IPS-18c (cell line): ENCODE measurements around the gene ARHGAP26.

Experiments
- H3K4me3 ChIP-seq: 2 replicates; pipeline ENCODE4 v1.7.0; 2013; ENCODE audit warnings: low read depth, mild to moderate bottlenecking, low read length, moderate library complexity; ENCODE audit not compliant: insufficient read depth
- H3K9me3 ChIP-seq: one replicate; pipeline ENCODE4 v1.6.1; 2013; ENCODE audit warnings: mild to moderate bottlenecking, low read length, moderate library complexity; ENCODE audit not compliant: control insufficient read depth, insufficient read depth

Gene ARHGAP26

DNA sequence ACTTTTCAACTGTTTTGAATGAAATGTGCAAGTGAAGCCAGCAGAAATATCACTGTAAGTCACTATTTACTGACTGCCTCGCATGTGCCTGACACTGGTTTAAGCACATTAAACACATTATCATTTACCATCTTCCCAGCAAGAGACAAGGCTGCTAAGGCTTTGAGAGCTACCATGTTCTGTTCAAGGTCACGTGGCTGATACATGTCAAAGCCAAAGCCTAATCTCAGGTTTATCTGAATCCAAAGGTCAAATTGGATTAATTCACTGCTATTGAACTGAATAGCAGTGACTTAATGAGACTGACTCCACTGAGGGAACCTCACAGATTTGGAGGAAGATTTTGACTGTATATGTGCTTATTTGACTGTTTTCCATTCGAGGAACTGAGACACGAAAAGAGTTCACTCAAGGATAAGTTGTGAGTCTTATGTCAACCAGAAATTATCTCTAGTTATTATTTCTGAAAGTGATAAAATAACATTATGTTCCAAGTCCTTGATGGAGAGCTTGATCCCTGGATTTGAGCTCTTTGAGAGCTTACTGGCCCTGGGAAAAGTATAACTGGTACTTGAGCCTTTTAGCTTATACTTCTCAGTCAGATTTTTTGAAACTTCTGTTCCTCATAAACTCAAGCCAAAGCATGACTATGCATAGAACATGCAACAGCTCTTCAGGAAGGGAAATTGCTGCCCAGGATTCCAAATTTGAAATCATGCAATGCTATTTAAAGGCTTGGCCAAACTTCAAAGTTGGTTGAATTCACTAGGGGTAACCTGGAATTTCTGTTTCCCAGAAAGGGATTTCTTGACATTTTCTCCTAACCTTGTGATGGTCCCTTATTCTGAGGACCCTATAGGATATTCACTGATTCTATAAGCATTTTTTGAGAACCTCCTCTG is 23.4 kb upstream of the ARHGAP26 start:
- no peak overlapping the region for H3K4me3 ChIP-seq
- H3K9me3 ChIP-seq = no peaks in the 10 kb centered on the region

DNA sequence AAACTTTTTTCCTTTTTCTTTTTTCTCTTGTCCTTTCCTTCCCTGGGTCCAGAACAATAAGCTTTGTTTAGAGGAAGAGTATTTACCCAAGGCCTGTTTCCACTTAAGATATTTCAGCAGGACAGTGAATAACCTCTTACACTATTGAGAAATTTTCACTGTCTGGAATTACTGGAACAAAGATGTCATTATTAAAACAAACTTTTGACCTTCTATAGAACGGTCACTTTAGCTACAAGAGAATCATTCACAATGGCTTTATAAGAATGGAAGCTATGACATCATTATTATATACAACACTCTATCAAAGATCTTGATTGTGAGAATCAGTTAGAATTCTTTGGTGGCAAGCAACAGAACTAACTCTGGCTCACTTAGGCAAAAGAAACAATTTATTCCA is 22.0 kb upstream of the ARHGAP26 start:
- Histone ChIP-seq H3K4me3 (no peak overlapping the region), H3K9me3 (no peaks in the 10 kb centered on the region)

DNA sequence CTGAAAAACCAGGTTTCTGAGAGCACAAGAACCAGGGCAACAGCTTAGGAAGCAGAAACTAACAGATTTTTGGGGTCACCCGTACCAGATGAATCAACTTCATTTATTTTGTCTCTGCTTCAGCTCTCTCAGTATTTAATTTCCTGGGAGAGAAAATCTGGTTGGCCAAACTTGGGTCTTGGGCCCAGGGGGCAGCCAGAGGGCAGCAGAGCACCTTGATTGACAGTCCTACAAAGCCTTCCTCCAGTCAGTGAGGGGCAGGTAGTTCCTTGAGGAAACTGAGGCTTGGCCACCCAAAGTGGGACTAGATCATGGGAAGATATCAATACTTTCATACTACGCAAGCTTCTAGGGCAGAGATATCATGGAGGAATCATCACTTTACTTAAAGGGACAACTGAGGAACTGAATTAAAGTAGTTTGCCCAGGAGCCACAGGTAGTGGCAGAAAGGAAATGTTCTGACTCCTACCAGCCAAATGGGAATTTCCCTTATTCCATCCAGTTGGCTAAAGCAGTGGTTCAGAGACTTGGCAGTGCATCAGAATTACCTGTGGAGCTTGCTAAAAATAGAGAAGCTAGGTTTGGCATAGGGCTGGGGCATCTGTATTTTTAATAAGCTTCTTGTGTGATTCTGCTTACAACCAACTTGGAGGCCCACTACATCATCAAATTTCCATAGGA is 21.5 kb upstream of the ARHGAP26 start:
- Histone ChIP-seq H3K4me3 (no peak overlapping the region), H3K9me3 (no peaks in the 10 kb centered on the region)

DNA sequence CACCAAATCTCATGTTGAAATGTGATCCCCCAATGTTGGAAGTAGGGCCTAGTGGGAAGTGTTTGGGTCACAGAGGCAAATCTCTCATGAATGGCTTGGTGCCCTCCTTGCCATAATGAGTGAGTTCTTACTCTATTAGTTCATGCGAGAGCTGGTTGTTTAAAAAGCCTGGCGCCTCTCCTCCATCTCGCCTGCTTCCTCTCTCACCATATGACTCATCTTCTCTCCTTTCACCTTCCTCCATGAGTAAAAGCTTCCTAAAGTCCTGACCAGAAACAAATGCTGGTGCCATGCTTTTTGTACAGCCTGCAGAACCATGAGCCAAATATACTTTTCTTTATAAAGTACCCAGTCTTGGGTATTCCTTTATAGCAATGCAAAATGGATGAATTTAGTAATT is 20.9 kb upstream of the ARHGAP26 start:
- no peak overlapping the region for H3K4me3 ChIP-seq
- H3K9me3 ChIP-seq = no peaks in the 10 kb centered on the region

DNA sequence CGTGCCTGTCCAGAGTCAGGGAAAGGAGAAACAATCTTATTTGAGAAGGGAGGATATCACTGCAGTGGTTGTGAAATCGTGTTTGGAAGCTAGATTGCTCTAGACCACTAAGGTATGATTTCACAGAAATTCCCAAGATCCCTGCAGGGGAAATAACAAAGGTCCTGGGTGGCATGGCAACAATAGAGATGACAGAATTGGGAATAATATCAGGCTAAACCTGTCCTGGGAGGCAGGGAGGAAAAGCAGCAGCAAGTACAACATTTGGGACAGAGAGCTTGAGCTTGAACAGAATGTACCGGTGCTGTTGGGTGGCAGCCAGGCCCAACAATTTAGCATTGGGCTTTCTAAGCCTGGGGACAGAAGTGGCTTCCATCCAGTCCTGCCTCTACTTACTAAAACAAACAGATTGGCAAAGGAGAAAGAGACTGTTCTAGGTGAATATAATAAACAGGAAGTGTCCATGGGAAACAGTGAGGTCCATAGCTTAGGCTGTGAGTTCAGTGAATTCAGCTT is 17.0 kb upstream of the ARHGAP26 start:
- no peak overlapping the region for H3K4me3 ChIP-seq

DNA sequence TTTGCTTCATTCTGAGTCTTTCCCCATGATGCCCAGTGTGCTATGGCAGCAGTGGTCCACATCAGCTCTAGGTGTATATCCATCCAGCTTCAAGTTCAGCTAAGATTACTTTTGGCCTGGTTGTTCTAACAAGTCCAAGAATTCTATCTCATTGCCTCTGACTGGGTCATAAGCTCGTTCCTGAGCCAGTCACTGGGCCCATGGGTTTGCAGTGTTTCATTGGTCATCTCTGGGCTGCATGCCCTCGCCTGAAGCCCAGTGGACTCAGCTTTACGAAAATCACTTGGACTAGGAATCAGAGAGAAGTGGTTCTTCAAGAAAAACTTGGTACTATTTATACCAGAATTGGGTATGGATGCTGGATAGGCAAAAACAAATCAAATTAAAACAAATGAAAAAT is 16.1 kb upstream of the ARHGAP26 start:
- Histone ChIP-seq H3K4me3 (no peak overlapping the region), H3K9me3 (no peaks in the 10 kb centered on the region)

More for the DNA sequence above, 17.0 kb upstream of the ARHGAP26 start:
- no peaks in the 10 kb centered on the region for H3K9me3 ChIP-seq

DNA sequence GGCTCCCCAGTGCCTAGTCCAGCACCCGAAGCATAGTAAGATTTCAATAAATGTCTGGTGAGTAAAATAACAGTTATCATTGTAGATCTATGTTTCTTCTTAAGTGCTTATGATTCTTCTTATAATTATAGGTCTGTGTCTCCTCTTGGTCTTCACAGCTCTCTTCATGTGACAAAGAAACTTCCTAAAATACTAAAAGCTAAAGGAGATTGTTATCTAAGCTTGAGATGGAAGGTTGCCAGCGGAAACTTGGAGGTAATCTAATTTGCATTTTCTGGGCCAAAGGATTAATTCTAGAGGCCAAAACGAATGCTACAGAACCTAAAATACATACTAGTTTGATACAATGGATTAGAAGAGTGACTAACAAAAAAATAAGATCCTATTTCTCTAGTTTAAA is 13.6 kb upstream of the ARHGAP26 start:
- no peaks in the 10 kb centered on the region for H3K9me3 ChIP-seq
- no peak overlapping the region for H3K4me3 ChIP-seq

DNA sequence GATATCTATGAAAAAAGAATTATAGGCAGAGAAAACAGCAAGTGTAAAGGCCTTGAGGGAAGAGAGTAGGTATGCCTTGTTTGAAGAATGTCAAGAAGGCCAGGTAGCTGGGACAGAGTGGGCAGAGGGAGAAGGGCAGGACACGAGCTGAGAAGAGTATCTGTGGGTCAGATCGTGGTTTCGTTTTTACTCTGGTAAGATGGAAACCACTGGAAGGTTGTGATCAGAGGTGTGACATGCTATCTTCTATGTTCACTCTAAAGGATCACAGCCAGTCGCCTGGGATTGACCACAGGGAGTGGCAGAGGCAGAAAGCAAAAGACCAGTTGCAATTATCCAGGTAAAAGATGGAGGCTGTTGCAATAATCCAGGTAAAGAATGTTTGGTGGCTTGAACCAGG is 12.6 kb upstream of the ARHGAP26 start:
- H3K9me3 ChIP-seq = no peaks in the 10 kb centered on the region
- H3K4me3 ChIP-seq = no peak overlapping the region

DNA sequence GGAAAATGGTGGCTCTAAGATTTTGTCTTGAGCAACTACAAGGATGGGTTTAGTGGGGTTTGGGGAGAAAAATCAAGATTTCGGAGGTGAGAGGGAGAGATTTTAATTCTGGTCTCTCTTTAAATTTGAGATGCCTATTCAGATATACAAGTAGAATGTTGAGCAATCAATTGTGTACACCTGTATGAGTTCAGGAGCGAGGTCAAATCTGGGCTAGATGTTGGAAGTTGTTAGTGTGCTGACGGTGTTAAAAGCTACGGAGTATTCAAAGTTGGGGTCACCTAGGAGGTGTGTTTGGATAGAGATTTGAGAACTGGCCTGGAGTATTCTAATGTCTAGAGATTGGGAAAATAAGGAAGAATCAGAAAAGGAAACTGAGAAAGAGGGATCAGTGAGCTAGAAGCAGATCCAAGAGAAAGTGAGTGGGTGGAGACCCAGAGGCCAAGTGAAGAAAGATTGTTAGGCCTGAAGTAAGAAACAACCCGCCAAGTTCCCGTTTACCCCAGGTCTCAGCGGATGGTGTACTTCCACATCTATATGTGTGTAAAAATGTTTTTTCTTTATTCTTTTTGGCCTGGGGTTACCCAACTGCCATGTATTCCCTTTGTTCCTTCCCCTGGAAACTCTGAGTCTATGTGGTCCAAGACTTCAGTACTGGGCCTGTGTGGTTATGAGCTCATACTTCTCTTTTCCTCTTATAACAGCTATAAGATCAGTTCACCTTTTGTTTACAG is 11.9 kb upstream of the ARHGAP26 start:
- no peaks in the 10 kb centered on the region for H3K9me3 ChIP-seq
- no peak overlapping the region for H3K4me3 ChIP-seq

DNA sequence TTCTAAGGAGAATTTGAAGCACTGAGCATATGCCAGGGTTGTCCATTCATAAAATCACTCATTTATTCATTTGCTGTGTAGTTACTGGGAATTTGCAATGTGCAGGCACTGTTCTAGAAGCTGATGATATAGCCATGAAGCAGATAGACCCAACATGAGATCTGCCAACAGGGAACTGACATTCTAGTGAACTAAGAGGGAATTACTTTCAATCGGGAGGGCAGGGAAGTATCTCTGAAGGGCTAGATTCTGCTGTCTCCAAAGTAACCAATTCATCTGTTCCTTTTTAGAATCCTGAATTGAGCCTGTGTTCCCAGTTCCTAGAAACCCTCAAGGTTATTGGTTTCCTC is 11.4 kb upstream of the ARHGAP26 start:
- no peak overlapping the region for H3K4me3 ChIP-seq
- no peaks in the 10 kb centered on the region for H3K9me3 ChIP-seq

DNA sequence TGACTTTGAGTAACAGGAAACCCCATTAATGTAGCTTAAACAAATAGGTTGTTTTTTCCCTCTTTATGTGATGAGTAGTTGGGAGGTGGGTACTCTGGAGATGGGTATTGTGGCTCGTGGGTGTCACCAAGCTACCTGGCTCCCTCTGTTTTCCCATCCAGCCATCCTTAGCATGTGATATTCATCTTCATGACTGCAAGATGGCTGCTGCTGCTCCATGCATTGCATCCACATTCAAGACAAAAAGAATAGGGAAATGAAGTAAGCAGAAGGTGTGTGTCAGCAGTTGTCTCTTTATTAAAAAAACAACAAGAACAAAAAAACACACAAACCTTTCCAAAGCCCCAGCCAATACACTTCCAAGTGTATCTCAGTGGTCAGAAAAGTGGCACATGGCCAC is 6.5 kb upstream of the ARHGAP26 start:
- H3K4me3 ChIP-seq = no peak overlapping the region
- H3K9me3 ChIP-seq = no peaks in the 10 kb centered on the region

DNA sequence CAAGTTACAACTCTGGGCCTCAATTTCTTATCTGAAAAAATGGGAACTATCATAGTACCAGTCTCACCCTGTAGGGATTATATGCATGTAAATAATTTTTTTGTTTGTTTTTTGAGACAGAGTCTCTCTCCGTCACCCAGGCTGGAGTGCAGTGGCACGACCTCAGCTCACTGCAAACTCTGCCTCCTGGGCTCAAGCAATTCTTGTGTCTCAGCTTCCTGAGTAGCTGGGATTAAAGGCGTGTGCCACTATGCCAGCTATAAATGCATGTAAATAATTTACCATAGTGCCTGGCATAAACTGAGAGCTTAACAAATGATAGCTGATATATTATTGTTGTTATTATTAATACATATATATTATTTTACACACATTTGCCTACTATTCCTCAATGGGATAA is 3.0 kb upstream of the ARHGAP26 start:
- H3K4me3 ChIP-seq = no peak overlapping the region
- H3K9me3 ChIP-seq = no peaks in the 10 kb centered on the region

DNA sequence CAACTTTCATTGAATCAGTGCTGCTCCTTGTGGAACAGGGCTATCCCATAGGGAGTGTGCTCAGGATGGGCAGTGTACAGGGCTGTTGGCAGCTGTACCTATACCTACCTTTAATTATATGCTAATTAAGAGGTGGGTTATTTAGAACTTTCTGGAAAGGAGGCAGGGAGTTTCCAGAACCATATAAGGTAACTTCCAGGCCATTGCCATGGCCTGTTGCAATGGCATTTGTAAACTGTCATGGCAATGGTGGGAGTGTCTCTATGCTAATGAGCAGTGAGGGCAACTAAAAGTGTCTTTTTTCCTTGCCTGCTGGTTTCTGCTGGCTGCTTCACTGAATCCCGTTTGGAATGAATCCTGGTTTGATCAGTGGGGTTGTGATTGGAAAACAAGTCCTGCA is 2.3 kb upstream of the ARHGAP26 start:
- no peaks in the 10 kb centered on the region for H3K9me3 ChIP-seq
- H3K4me3 ChIP-seq = no peak overlapping the region

DNA sequence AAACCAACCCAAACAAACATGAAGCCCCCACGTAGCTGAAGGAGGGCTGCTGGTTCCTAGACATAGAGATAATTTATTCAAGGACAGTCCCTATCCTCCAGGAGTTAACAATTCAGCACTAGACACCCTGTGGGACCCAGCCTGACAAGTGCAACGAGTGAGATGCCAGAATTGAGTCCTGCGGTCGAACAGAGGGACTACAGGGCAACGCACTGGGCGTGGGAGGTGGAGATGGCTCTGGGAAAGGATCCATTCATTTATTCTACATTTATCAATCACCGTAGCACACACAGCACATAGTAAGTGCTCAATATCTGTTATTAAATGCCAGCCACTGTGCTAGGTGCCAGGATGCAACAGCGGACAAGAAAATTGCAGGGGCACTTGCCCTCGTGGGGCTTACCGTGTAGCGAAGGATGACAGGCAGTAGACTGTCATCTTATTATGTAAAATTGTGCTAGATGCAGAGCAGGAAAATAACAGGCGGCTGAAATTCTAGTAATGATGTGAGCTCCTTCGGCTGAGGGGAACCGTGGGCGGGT is 855 bp upstream of the ARHGAP26 start:
- Histone ChIP-seq H3K4me3 (peak overlapping the region; percentile 97), H3K9me3 (no peaks in the 10 kb centered on the region)

DNA sequence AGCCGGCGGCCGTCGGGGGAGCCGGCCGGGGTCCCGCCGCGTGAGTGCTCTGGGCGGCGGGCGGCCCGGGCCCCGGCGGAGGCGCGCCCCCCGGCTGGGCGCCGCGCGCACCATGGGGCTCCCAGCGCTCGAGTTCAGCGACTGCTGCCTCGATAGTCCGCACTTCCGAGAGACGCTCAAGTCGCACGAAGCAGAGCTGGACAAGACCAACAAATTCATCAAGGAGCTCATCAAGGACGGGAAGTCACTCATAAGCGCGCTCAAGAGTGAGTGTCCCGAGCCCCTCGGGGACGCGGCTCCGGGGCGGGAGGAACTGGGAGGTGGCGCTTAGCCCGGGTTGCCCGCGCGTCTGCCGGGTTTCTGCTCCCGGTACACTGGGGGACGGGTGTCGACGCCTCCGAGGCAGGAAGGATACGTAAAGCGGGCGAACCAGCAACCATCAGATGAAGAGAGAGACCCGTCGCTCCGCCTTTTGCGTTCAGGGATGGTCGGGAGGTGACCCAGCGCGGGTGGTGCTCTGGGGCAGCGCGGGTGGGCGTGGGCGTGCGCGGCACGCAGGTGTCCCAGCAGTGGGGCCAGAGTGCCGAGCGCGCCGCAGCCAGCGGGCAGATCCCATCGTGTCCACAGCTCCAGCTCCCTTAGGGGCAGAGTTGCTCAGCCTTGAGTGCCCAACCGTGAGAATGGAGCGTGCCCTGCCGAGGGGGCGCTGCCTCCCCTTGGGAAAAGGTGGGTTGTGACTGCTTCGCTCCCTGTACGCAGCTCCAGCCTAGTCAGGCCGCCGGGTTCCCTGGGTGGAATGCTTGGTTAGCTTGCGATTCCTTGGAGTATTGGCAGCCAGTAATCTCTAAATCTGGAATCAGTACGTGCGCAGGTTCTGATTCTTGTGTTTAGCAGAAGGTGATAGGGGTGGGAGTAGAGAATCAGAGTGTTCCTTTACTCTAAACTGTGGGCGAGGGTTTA is 753 bp downstream of the ARHGAP26 start:
- Histone ChIP-seq H3K4me3 (peak overlapping the region; percentile 97), H3K9me3 (no peaks in the 10 kb centered on the region)

DNA sequence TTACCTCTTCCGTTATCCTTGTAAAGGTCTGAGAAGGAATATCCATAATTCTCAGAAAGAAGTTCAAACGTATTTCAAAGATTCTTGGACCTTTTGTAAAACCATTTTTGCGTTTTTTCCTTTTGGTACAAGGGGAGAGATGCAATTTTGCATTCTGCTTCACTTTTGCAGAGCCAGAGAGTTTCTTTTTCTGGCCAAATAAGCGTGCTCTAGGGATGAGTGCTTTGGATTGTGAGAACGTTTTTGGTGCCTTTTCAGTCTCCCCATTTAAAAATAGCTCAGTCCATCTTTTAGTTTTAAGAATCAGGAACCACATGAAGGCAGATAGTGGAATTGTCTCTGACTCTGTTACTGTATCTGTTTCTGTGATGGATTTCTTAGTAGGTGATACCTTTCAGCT is 1.5 kb downstream of the ARHGAP26 start:
- no peaks in the 10 kb centered on the region for H3K9me3 ChIP-seq
- H3K4me3 ChIP-seq = peak overlapping the region; percentile 97
